ENCODE data around the gene L3MBTL3. TPM values are rescaled to one million over a fixed set of nuclear protein-coding genes. Genes with fewer than 3 reads are reported as not detected.

Gene L3MBTL3
- polyA plus RNA-seq, 1 donor from 2014 or later: 47.6 TPM

GRCh38 chr6:130034378-130035146, 16.2 kb downstream of the L3MBTL3 start:
- no peak overlapping the region for H3K4me2 ChIP-seq (ENCODE audit: low read length)
- peaks cover 4% of the 10 kb centered on the region for H3K79me2 ChIP-seq (replicated peaks; ENCODE audit: insufficient read depth, low read length)
- no peak overlapping the region for H3K4me3 ChIP-seq (ENCODE audit: low read length)
- H3K36me3 ChIP-seq (ENCODE audit: insufficient read depth, low read length): no peaks in the 10 kb centered on the region
- H3F3A ChIP-seq (ENCODE audit: insufficient read depth, low read length, poor library complexity, severe bottlenecking): no peaks in the 10 kb centered on the region
- no peak for TF ChIP-seq REST (IDR thresholded peaks at IDR 0.05; ENCODE audit: borderline replicate concordance)
- no peak for TF ChIP-seq TAF1 (IDR thresholded peaks at IDR 0.05; ENCODE audit: low read depth)
- no peak for TF ChIP-seq MXI1 (conservative IDR thresholded peaks at IDR 0.05; ENCODE audit: poor library complexity, severe bottlenecking)
- TF ChIP-seq SMC3 (conservative IDR thresholded peaks at IDR 0.05; ENCODE audit: poor library complexity): no peak
- TF ChIP-seq CTCF (IDR thresholded peaks at IDR 0.05; ENCODE audit: poor library complexity, severe bottlenecking): no peak
- TF ChIP-seq RAD21 (conservative IDR thresholded peaks at IDR 0.05): no peak
- no peak for TF ChIP-seq EP300 (conservative IDR thresholded peaks at IDR 0.05; ENCODE audit: poor library complexity, severe bottlenecking)
- TF ChIP-seq EZH2 (IDR thresholded peaks at IDR 0.05; ENCODE audit: borderline replicate concordance, insufficient read depth, low read length, poor library complexity, severe bottlenecking): no peak
- TF ChIP-seq POLR2AphosphoS5 (IDR thresholded peaks at IDR 0.05): no peak
- H3K9ac ChIP-seq (ENCODE audit: low read length): no peak overlapping the region
- H3K27ac ChIP-seq (ENCODE audit: low read length): no peak overlapping the region
- H3K9me3 ChIP-seq (ENCODE audit: low read length): no peaks in the 10 kb centered on the region
- H3K27me3 ChIP-seq (ENCODE audit: insufficient read depth, low read depth, low read length): no peaks in the 10 kb centered on the region
- H4K20me1 ChIP-seq (ENCODE audit: insufficient read depth): no peaks in the 10 kb centered on the region
- no peaks in the 10 kb centered on the region for H3K9me2 ChIP-seq (ENCODE audit: insufficient read depth, low read length)
- H2AFZ ChIP-seq (ENCODE audit: low read depth, low read length): no peak overlapping the region

- no peaks in the 10 kb centered on the region for H3K9me2 ChIP-seq (ENCODE audit: insufficient read depth, low read length)
- no peak overlapping the region for H3K4me3 ChIP-seq (ENCODE audit: low read length)
- H4K20me1 ChIP-seq (ENCODE audit: insufficient read depth): no peaks in the 10 kb centered on the region
- H2AFZ ChIP-seq (ENCODE audit: low read depth, low read length): no peak overlapping the region
- H3K4me2 ChIP-seq (ENCODE audit: low read length): no peak overlapping the region
- TF ChIP-seq REST (IDR thresholded peaks at IDR 0.05; ENCODE audit: borderline replicate concordance) (no peak), RAD21 (conservative IDR thresholded peaks at IDR 0.05) (no peak), EZH2 (IDR thresholded peaks at IDR 0.05; ENCODE audit: borderline replicate concordance, insufficient read depth, low read length, poor library complexity, severe bottlenecking) (no peak), SMC3 (conservative IDR thresholded peaks at IDR 0.05; ENCODE audit: poor library complexity) (no peak), TAF1 (IDR thresholded peaks at IDR 0.05; ENCODE audit: low read depth) (no peak), MXI1 (conservative IDR thresholded peaks at IDR 0.05; ENCODE audit: poor library complexity, severe bottlenecking) (no peak), EP300 (conservative IDR thresholded peaks at IDR 0.05; ENCODE audit: poor library complexity, severe bottlenecking) (no peak), CTCF (IDR thresholded peaks at IDR 0.05; ENCODE audit: poor library complexity, severe bottlenecking) (no peak), POLR2AphosphoS5 (IDR thresholded peaks at IDR 0.05) (no peak)
- H3K79me2 ChIP-seq (replicated peaks; ENCODE audit: insufficient read depth, low read length): peaks cover 4% of the 10 kb centered on the region
- H3K36me3 ChIP-seq (ENCODE audit: insufficient read depth, low read length): no peaks in the 10 kb centered on the region
- no peak overlapping the region for H3K9ac ChIP-seq (ENCODE audit: low read length)
- H3K27me3 ChIP-seq (ENCODE audit: insufficient read depth, low read depth, low read length): no peaks in the 10 kb centered on the region
- H3F3A ChIP-seq (ENCODE audit: insufficient read depth, low read length, poor library complexity, severe bottlenecking): no peaks in the 10 kb centered on the region
- no peaks in the 10 kb centered on the region for H3K9me3 ChIP-seq (ENCODE audit: low read length)
- no peak overlapping the region for H3K27ac ChIP-seq (ENCODE audit: low read length)
Observed at GRCh38 chr6:130035211-130035610, 16.8 kb downstream of the L3MBTL3 start.

Data from neural cell (in vitro differentiated cells).